ENCODE measurements around the gene SPEM2. TPM values are rescaled to one million over a fixed set of nuclear protein-coding genes. Genes with fewer than 3 reads are reported as not detected.

Gene SPEM2
- polyA plus RNA-seq, 1 of the 3 experiments (the other 2 are of a cell fraction): not detected

DNA sequence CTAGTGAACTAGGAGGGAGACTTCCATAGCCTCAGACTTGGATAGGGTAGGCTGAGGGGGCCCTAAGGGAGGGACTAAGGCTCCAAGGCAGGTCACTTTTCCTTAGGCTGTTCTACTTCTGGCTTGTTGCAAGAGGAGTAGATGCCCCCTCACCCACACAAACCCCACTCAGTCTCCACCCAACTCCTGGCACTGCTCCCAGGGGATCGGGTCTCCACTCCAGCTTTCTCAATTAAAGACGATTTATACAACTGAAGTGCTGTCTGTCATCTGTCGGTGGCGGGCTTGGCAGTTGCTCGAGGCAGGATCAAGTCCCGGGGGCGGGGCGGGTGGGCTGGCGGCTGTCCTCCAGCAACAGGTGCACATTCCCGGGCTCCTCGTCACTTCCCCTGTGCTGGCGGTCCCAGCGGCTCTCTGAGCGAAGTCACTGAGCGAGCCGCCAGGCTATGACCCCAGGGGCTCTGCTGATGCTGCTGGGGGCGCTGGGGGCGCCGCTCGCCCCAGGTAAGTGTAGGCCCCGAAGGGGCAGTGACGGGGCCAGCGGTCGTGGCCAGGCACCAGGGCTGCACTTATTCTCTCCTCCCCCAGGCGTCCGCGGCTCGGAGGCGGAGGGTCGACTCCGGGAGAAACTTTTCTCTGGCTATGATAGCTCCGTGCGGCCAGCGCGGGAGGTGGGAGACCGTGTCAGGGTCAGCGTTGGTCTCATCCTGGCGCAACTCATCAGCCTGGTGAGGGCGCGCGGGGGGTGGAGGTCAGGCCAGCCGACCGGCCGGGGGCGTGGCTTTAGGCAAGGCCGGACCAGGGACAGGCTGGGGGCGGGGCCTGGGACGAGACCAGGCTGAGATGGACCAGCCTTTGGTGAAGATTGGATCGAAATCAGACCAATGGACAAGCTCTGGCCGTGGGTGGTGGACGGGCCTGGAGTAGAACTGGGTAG lies 19.5 kb downstream of the SPEM2 start, which contains the start of gene CHRNB1:
Gene CHRNB1, plus strand, starts transcription at position 380 of the 937 bp plus-strand sequence. Its CDS starts 67 bp downstream, at position 447.
- no peaks in the 10 kb centered on the region for H3K9me2 ChIP-seq
- peak within 1 kb of the TSS in 1 of 2 experiments; percentile 17; a peak in 1 of 4 replicates for H3K4me3 ChIP-seq (ENCODE audit: low read depth in 2 of 2, low read length in 1 of 2)
- no peak within 1 kb of the TSS for H3K9ac ChIP-seq
- no peaks in the 10 kb centered on the region for H3K36me3 ChIP-seq (replicated peaks in 1 of 2; ENCODE audit: control insufficient read depth in 1 of 2, insufficient read depth in 2 of 2, low read length in 1 of 2)
- WGBS (ENCODE audit: low lambda C conversion rate): 40% methylated on average over 29 of the region's 51 CpGs
- H3K79me2 ChIP-seq (ENCODE audit: insufficient read depth): no peaks in the 10 kb centered on the region
- peaks cover 18% of the 10 kb centered on the region for H3F3A ChIP-seq (replicated peaks; ENCODE audit: insufficient read depth)
- peak within 1 kb of the TSS in 1 of 2 experiments; percentile 39; a peak in 1 of 4 replicates for H3K27ac ChIP-seq (ENCODE audit: low read depth in 2 of 2, low read length in 1 of 2)
- TF ChIP-seq FOXM1 (IDR thresholded peaks at IDR 0.05; ENCODE audit: low read depth) (no peak), GATA2 (CRISPR knock-in tag; IDR thresholded peaks at IDR 0.05) (no peak), RAD21 (IDR thresholded peaks at IDR 0.05; ENCODE audit: low read length) (no peak), NFIC (IDR thresholded peaks at IDR 0.05; ENCODE audit: borderline replicate concordance) (no peak), GABPA (IDR thresholded peaks at IDR 0.05; ENCODE audit: low read depth) (no peak), TCF12 (IDR thresholded peaks at IDR 0.05) (no peak), SMC3 (IDR thresholded peaks at IDR 0.05; ENCODE audit: low read depth, low read length) (no peak), FOSL2 (IDR thresholded peaks at IDR 0.05; ENCODE audit: borderline replicate concordance, low read depth) (no peak), YY1 (IDR thresholded peaks at IDR 0.05; ENCODE audit: low read depth) (no peak), NRF1 (IDR thresholded peaks at IDR 0.05; ENCODE audit: low read depth, low read length) (no peak)
- TF ChIP-seq, protein P1, sequence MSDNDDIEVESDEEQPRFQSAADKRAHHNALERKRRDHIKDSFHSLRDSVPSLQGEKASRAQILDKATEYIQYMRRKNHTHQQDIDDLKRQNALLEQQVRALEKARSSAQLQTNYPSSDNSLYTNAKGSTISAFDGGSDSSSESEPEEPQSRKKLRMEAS (IDR thresholded peaks at IDR 0.05; ENCODE audit: low read depth): no peak
- TF ChIP-seq, protein P2, sequence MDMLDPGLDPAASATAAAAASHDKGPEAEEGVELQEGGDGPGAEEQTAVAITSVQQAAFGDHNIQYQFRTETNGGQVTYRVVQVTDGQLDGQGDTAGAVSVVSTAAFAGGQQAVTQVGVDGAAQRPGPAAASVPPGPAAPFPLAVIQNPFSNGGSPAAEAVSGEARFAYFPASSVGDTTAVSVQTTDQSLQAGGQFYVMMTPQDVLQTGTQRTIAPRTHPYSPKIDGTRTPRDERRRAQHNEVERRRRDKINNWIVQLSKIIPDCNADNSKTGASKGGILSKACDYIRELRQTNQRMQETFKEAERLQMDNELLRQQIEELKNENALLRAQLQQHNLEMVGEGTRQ (IDR thresholded peaks at IDR 0.05; ENCODE audit: borderline replicate concordance, low read depth, low read length): no peak
- TF ChIP-seq, protein P3, sequence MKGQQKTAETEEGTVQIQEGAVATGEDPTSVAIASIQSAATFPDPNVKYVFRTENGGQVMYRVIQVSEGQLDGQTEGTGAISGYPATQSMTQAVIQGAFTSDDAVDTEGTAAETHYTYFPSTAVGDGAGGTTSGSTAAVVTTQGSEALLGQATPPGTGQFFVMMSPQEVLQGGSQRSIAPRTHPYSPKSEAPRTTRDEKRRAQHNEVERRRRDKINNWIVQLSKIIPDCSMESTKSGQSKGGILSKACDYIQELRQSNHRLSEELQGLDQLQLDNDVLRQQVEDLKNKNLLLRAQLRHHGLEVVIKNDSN (IDR thresholded peaks at IDR 0.05; ENCODE audit: borderline replicate concordance, low read depth): no peak
- no peak within 1 kb of the TSS for H2AFZ ChIP-seq (ENCODE audit: low read depth)
- no peaks in the 10 kb centered on the region for H3K27me3 ChIP-seq (ENCODE audit: insufficient read depth)
- peak; percentile 94 for DNase-seq
- H3K4me1 ChIP-seq (ENCODE audit: control insufficient read depth in 1 of 2, insufficient read depth in 2 of 2, low read depth in 1 of 2, low read length in 1 of 2): peaks cover 7 to 17% of the 10 kb centered on the region in 2 experiments; a peak in 2 of 4 replicates
- H3K9me3 ChIP-seq: no peaks in the 10 kb centered on the region
- H3K4me2 ChIP-seq: no peak within 1 kb of the TSS; the same call in 1 of the 2 replicates
- CTCF ChIA-PET: interaction anchor here (0.9 to 2.7 kb wide), 10 partner anchors 8 to 116 kb away, joined by 3 to 14 read pairs (median 3); partner anchors contain the start of gene SPEM2
- H4K20me1 ChIP-seq (ENCODE audit: insufficient read depth): no peaks in the 10 kb centered on the region
- POLR2A ChIA-PET: interaction anchor here (0.6 to 1.4 kb wide), 4 partner anchors 10 to 175 kb away, joined by 3 to 6 read pairs (median 4); partner anchors contain the start of gene POLR2A

DNA sequence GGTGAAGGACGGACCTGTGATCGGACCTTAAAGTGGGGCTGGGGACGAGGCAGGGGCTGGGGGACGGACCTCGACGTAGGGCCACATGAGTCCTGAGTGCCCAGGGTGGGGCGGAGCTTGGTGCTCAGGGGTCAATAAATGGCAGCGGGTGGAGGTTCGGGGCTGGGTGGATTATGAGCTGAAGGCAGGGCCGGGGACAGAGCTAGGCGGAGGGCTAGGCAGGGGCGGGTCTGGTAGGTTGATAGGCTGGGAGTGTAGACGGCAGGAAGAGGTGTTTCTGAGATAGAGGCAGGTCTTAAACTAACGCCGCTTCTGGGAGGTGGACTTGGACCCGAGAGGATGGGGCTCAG lies 20.2 kb downstream of the SPEM2 start:
- Histone ChIP-seq H3K9me3 (no peaks in the 10 kb centered on the region), H3K9ac (no peak overlapping the region), H2AFZ (ENCODE audit: low read depth) (no peak overlapping the region), H3K4me1 (ENCODE audit: control insufficient read depth in 1 of 2, insufficient read depth in 2 of 2, low read depth in 1 of 2, low read length in 1 of 2) (peaks cover 7 to 17% of the 10 kb centered on the region in 2 experiments; a peak in 2 of 4 replicates), H3K4me2 (no peak overlapping the region; the same call in 1 of the 2 replicates), H3K79me2 (ENCODE audit: insufficient read depth) (no peaks in the 10 kb centered on the region), H3K27me3 (ENCODE audit: insufficient read depth) (no peaks in the 10 kb centered on the region), H4K20me1 (ENCODE audit: insufficient read depth) (no peaks in the 10 kb centered on the region), H3F3A (replicated peaks; ENCODE audit: insufficient read depth) (peaks cover 17% of the 10 kb centered on the region), H3K36me3 (replicated peaks in 1 of 2; ENCODE audit: control insufficient read depth in 1 of 2, insufficient read depth in 2 of 2, low read length in 1 of 2) (no peaks in the 10 kb centered on the region), H3K27ac (ENCODE audit: low read depth in 2 of 2, low read length in 1 of 2) (peak overlapping the region in 1 of 2 experiments; percentile 39; a peak in 1 of 4 replicates), H3K4me3 (ENCODE audit: low read depth in 2 of 2, low read length in 1 of 2) (peak overlapping the region in 1 of 2 experiments; percentile 17; a peak in 1 of 4 replicates), H3K9me2 (no peaks in the 10 kb centered on the region)
- no peak for DNase-seq
- ChIA-PET CTCF (interaction anchor here (1.1 to 2.7 kb wide), 4 partner anchors 9 to 115 kb away, joined by 3 to 14 read pairs (median 3); no protein-coding TSS in a partner anchor), POLR2A (interaction anchor here (1.2 to 1.4 kb wide), 2 partner anchors 9 to 35 kb away, joined by 4 read pairs; no protein-coding TSS in a partner anchor)
- WGBS (ENCODE audit: low lambda C conversion rate): 42% methylated on average over 16 of the region's 16 CpGs
- TF ChIP-seq, protein P4, sequence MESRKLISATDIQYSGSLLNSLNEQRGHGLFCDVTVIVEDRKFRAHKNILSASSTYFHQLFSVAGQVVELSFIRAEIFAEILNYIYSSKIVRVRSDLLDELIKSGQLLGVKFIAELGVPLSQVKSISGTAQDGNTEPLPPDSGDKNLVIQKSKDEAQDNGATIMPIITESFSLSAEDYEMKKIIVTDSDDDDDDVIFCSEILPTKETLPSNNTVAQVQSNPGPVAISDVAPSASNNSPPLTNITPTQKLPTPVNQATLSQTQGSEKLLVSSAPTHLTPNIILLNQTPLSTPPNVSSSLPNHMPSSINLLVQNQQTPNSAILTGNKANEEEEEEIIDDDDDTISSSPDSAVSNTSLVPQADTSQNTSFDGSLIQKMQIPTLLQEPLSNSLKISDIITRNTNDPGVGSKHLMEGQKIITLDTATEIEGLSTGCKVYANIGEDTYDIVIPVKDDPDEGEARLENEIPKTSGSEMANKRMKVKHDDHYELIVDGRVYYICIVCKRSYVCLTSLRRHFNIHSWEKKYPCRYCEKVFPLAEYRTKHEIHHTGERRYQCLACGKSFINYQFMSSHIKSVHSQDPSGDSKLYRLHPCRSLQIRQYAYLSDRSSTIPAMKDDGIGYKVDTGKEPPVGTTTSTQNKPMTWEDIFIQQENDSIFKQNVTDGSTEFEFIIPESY (IDR thresholded peaks at IDR 0.05; ENCODE audit: borderline replicate concordance, low read depth): no peak
